Smooth muscle cell (in vitro differentiated cells): ENCODE results near the gene SIGLEC8. TPM values are rescaled to one million over a fixed set of nuclear protein-coding genes. Genes with fewer than 3 reads are reported as not detected.

Source experiments
- DNase-seq: peaks from one replicate; lab custom pipeline; 2025; ENCODE audit not compliant: unreplicated experiment; lab: John Stamatoyannopoulos, UW
- H2AFZ ChIP-seq: fragments of 200-600 bp; sonication (generic); 2 replicates; pipeline ENCODE4 v1.6.0; 2016; ENCODE audit warnings: antibody characterized with exemption, low read depth, mild to moderate bottlenecking
- H3F3A ChIP-seq: fragments of 200-600 bp; sonication (generic); 2 replicates; pipeline ENCODE4 v1.6.0; 2017; ENCODE audit warnings: antibody characterized with exemption, low read depth
- H3K27ac ChIP-seq: fragments of 200-600 bp; sonication (generic); 2 replicates; pipeline ENCODE4 v1.5.1; 2016; ENCODE audit warnings: low read depth, mild to moderate bottlenecking
- H3K27me3 ChIP-seq: fragments of 200-600 bp; sonication (generic); 2 replicates; pipeline ENCODE4 v1.6.1; 2016; ENCODE audit warnings: low read depth, mild to moderate bottlenecking
- H3K36me3 ChIP-seq: fragments of 200-600 bp; sonication (generic); 2 replicates; pipeline ENCODE4 v1.5.1; 2016; ENCODE audit warnings: low read depth
- H3K4me1 ChIP-seq: fragments of 200-600 bp; sonication (generic); 2 replicates; pipeline ENCODE4 v1.5.1; 2016; ENCODE audit warnings: low read depth
- H3K4me2 ChIP-seq: fragments of 200-600 bp; sonication (generic); 2 replicates; pipeline ENCODE4 v1.6.0; 2016; ENCODE audit warnings: mild to moderate bottlenecking
- H3K4me3 ChIP-seq: fragments of 200-600 bp; sonication (generic); 2 replicates; pipeline ENCODE4 v1.5.1; 2016; ENCODE audit warnings: mild to moderate bottlenecking
- H3K79me2 ChIP-seq: fragments of 200-600 bp; sonication (generic); 2 replicates; pipeline ENCODE4 v1.6.0; 2016; ENCODE audit warnings: low read depth, mild to moderate bottlenecking
- H3K9ac ChIP-seq: fragments of 200-600 bp; sonication (generic); 2 replicates; pipeline ENCODE4 v1.6.0; 2016; ENCODE audit warnings: low read depth
- H3K9me3 ChIP-seq: fragments of 200-600 bp; sonication (generic); replicated peaks from 2 replicates; pipeline ENCODE4 v1.5.1; 2016; ENCODE audit warnings: low read depth
- H4K20me1 ChIP-seq: fragments of 200-600 bp; sonication (generic); 2 replicates; pipeline ENCODE4 v1.6.0; 2016; ENCODE audit warnings: low read depth
- WGBS: methylation state at CpG from one replicate; pipeline ENCODE4 v1.1.7; 2016; ENCODE audit warnings: low lambda C conversion rate; 5-methylcytosine and 5-hydroxymethylcytosine counted together
- polyA plus RNA-seq: library from polyadenylated mRNA; unstranded; fragments of >200 nt; fragmentation: Nextera tagmentation; extraction: Ambion mirVana; gene quantifications from 2 replicates; pipeline ENCODE4 v1.2.1, GENCODE V29; 2016
- total RNA-seq: library from RNA; depleted of rRNA; stranded (reverse); fragments of >200 nt; gene quantifications from 2 replicates; pipeline ENCODE4 v1.2.3, GENCODE V29; 2014
- TF ChIP-seq, protein P1 (sequence below): fragments of 200-600 bp; sonication (generic); IDR thresholded peaks from 2 replicates; pipeline ENCODE4 v1.5.1; 2017; ENCODE audit warnings: borderline replicate concordance, mild to moderate bottlenecking, antibody characterized with exemption; ENCODE audit not compliant: insufficient read depth, poor library complexity, severe bottlenecking

The SIGLEC8 gene
- total and polyA plus RNA-seq, 2 experiments from 2014 or later = not detected

DNA sequence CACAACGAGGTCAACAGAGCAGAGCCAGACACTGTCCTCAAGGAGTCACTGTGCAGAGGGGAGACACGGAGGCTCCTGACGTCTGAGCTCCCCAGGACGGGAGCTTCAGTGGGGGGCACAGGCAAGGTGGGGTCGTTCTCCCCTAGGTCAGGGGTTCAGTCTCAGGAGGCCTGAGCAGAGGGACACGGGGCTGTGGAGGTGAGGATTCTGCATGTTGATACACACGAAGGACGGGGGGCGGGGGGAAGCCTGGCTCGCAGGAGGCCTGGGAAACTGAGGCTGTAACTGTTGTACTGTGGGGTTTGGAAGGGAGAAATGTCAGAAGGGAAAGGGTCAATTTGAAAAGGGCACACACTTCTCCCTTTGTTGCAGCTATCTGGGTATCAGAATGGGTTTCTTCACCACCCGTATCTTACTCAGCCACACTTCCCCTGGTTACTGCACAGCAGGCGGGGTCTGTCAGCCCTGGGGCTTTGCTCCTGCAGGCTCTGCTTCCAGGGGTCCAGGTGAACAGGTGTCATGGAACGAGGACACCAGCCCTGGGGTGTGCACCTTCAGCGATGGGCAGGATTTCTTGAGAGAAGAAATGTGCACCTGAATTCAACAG lies 748 bp upstream of the SIGLEC8 start:
- no peaks in the 10 kb centered on the region for H3K27me3 ChIP-seq
- H3K4me1 ChIP-seq = no peaks in the 10 kb centered on the region
- H3K9me3 ChIP-seq = no peaks in the 10 kb centered on the region
- H3F3A ChIP-seq = no peaks in the 10 kb centered on the region
- no peak overlapping the region for H3K27ac ChIP-seq
- H3K79me2 ChIP-seq = no peaks in the 10 kb centered on the region
- H2AFZ ChIP-seq = no peak overlapping the region
- H4K20me1 ChIP-seq = no peaks in the 10 kb centered on the region
- no peak for DNase-seq
- H3K9ac ChIP-seq = no peak overlapping the region
- TF ChIP-seq, protein P1, sequence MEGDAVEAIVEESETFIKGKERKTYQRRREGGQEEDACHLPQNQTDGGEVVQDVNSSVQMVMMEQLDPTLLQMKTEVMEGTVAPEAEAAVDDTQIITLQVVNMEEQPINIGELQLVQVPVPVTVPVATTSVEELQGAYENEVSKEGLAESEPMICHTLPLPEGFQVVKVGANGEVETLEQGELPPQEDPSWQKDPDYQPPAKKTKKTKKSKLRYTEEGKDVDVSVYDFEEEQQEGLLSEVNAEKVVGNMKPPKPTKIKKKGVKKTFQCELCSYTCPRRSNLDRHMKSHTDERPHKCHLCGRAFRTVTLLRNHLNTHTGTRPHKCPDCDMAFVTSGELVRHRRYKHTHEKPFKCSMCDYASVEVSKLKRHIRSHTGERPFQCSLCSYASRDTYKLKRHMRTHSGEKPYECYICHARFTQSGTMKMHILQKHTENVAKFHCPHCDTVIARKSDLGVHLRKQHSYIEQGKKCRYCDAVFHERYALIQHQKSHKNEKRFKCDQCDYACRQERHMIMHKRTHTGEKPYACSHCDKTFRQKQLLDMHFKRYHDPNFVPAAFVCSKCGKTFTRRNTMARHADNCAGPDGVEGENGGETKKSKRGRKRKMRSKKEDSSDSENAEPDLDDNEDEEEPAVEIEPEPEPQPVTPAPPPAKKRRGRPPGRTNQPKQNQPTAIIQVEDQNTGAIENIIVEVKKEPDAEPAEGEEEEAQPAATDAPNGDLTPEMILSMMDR = no peak
- no peak overlapping the region for H3K4me2 ChIP-seq
- no peak overlapping the region for H3K4me3 ChIP-seq
- H3K36me3 ChIP-seq = no peaks in the 10 kb centered on the region
- 81% methylated on average over 14 of the region's 14 CpGs for WGBS

DNA sequence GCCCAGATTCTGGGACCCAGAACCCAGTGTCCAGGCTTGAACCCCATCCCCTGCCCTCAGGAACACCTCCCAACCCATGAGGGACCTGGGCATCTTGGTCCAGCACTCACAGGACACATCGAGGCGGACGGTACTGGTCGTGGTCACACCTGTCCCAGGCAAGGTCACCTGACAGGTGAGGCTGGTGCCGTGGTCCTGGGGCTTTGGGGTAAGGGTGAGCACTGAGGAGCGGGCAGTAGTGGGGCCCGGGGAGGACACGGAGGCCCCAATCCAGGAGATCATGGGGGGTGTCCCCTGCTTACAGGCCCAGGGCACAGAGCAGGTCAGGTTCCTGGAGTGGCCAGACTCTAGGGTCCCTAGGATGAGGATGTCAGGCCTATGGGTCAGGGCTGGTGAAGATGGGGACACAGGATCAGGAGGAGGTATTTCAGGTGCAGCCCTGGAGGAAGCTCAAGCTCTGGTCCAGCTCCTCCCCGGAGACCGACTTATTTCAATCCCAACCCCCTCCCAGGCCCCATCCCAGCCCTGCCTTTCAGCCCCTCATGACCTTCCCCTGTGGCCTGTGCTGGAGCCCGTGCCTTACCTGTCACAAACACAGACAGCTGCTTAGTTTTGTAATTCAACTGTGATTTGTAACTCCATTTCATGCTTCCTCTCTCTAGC lies 772 bp downstream of the SIGLEC8 start:
- no peak for DNase-seq
- Histone ChIP-seq H3K4me2 (no peak overlapping the region), H3K27ac (no peak overlapping the region), H3K9me3 (no peaks in the 10 kb centered on the region), H4K20me1 (no peaks in the 10 kb centered on the region), H3K79me2 (no peaks in the 10 kb centered on the region), H3K27me3 (no peaks in the 10 kb centered on the region), H3K4me3 (no peak overlapping the region), H2AFZ (no peak overlapping the region), H3K9ac (no peak overlapping the region), H3F3A (no peaks in the 10 kb centered on the region), H3K4me1 (no peaks in the 10 kb centered on the region), H3K36me3 (no peaks in the 10 kb centered on the region)
- WGBS = 83% methylated on average over 11 of the region's 11 CpGs
- TF ChIP-seq, protein P1 = no peak

DNA sequence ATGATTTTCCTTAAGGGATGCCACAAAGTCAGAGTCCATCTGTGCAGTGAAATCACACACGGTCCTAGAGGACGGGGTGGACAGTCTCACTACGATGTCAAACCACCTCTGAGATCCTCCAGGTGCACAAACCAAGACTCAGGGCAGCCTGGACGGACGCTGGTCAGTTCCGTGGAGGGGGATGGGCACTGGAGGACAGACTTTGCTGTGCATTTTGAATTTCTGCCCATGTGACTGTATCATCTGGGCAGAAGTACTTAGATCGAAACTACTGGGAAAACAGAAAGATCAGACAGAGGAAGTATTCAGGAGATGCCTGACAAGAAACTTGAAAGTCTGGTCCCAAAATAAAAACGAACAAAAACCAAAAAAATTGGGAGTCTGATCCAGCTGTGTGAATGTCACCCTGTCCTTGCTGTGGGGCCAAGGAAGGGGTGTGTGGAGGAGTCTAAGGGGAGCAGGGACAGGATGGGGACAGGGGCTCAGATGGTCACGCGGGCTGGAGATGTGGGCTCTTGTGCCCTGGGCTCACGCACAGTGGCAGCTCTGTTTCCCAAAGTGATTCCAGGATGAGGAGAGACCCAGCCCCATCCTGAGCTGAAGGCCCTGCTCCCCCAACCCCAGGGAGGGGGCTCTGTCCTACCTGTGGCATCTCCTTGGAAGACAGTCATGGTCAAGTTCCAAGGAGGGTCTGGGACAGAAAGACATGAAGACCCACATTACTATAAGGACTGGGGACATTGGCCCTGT lies 1.5 kb downstream of the SIGLEC8 start:
- H3K4me1 ChIP-seq = no peaks in the 10 kb centered on the region
- no peak overlapping the region for H2AFZ ChIP-seq
- H3K9me3 ChIP-seq = no peaks in the 10 kb centered on the region
- no peak for DNase-seq
- H3F3A ChIP-seq = no peaks in the 10 kb centered on the region
- no peak overlapping the region for H3K27ac ChIP-seq
- H3K79me2 ChIP-seq = no peaks in the 10 kb centered on the region
- TF ChIP-seq, protein P1 = no peak
- no peaks in the 10 kb centered on the region for H4K20me1 ChIP-seq
- H3K27me3 ChIP-seq = no peaks in the 10 kb centered on the region
- 81% methylated on average over 11 of the region's 11 CpGs for WGBS
- H3K4me2 ChIP-seq = no peak overlapping the region
- H3K9ac ChIP-seq = no peak overlapping the region
- H3K36me3 ChIP-seq = no peaks in the 10 kb centered on the region
- no peak overlapping the region for H3K4me3 ChIP-seq
